Activated CD4-positive, alpha-beta T cell treated with anti-CD3 and anti-CD28 coated beads for 48 hours (primary cell): Measurements from ENCODE around the gene KLHL35.
"Not testable (repeated sequence)": the region's sequence is repeated elsewhere in the genome, so short reads cannot be mapped to it uniquely, and the experiment has no call there.

Experiments used
- DNase-seq: peaks from one replicate; pipeline ENCODE4 v3.0.0-alpha.2; 2020

KLHL35 gene

GRCh38 chr11:75422248-75423231 lies 10.5 kb downstream of the KLHL35 start:
- DNase-seq, result no peak

- DNase-seq, result no peak
Observed at GRCh38 chr11:75421902-75422247, 11.1 kb downstream of the KLHL35 start.

- DNase-seq, result no peak
Observed at GRCh38 chr11:75421035-75421602, 11.9 kb downstream of the KLHL35 start.

GRCh38 chr11:75420224-75421034 lies 12.6 kb downstream of the KLHL35 start:
- DNase-seq, result no peak

- DNase-seq, result no peak
Observed at GRCh38 chr11:75413864-75414263, 19.1 kb downstream of the KLHL35 start.

GRCh38 chr11:75413146-75413545 lies 19.9 kb downstream of the KLHL35 start:
- DNase-seq, result not testable (repeated sequence)

- not testable (repeated sequence) for DNase-seq
Observed at GRCh38 chr11:75409971-75410370, 23.0 kb downstream of the KLHL35 start.

GRCh38 chr11:75408957-75409219 lies 24.1 kb downstream of the KLHL35 start:
- DNase-seq, result no peak

- DNase-seq, result no peak
Observed at GRCh38 chr11:75406338-75406777, 26.6 kb downstream of the KLHL35 start.

- DNase-seq, result peak; percentile 43
Observed at GRCh38 chr11:75403983-75404658, 28.9 kb downstream of the KLHL35 start.

GRCh38 chr11:75403037-75403436 lies 30.0 kb downstream of the KLHL35 start:
- DNase-seq, result no peak

GRCh38 chr11:75402002-75402773 lies 30.8 kb downstream of the KLHL35 start:
- DNase-seq, result no peak

- no peak for DNase-seq
Observed at GRCh38 chr11:75400146-75400865, 32.7 kb downstream of the KLHL35 start.

GRCh38 chr11:75399344-75400145 lies 33.5 kb downstream of the KLHL35 start, which contains the start of gene RPS3:
Gene RPS3 (plus strand): TSS chr11:75399518. CDS start chr11:75399548, 30 bp downstream.
- peak; percentile 92 for DNase-seq

- DNase-seq, result no peak
Observed at GRCh38 chr11:75398906-75399305, 34.1 kb downstream of the KLHL35 start.

GRCh38 chr11:75394085-75394840 lies 38.7 kb downstream of the KLHL35 start:
- no peak for DNase-seq

GRCh38 chr11:75389925-75390324 lies 43.1 kb downstream of the KLHL35 start:
- DNase-seq, result no peak

- DNase-seq, result no peak
Observed at GRCh38 chr11:75389276-75389605, 43.8 kb downstream of the KLHL35 start.

- DNase-seq, result peak; percentile 81
Observed at GRCh38 chr11:75388386-75389275, 44.4 kb downstream of the KLHL35 start.
